GM12872 (cell line): Measurements from ENCODE around the gene TMEM255B.

Experiments
- CTCF ChIP-seq: IDR thresholded peaks from 3 replicates; pipeline ENCODE4 v1.5.1; 2011; ENCODE audit warnings: low read depth, mild to moderate bottlenecking, low read length, moderate library complexity; ENCODE audit not compliant: insufficient read depth

TMEM255B gene

GRCh38 chr13:113857531-113858195, 98.6 kb downstream of the TMEM255B start:
- TF ChIP-seq CTCF, result no peak

GRCh38 chr13:113859311-113860050, 100.5 kb downstream of the TMEM255B start:
- no peak for TF ChIP-seq CTCF

GRCh38 chr13:113860051-113860664, 101.1 kb downstream of the TMEM255B start:
- no peak for TF ChIP-seq CTCF

GRCh38 chr13:113860665-113861432, 101.8 kb downstream of the TMEM255B start:
- no peak for TF ChIP-seq CTCF

GRCh38 chr13:113861433-113862030, 102.5 kb downstream of the TMEM255B start:
- TF ChIP-seq CTCF, result no peak

GRCh38 chr13:113862191-113862930, 103.3 kb downstream of the TMEM255B start:
- no peak for TF ChIP-seq CTCF
